ENCODE results near the gene M1AP. TPM values are rescaled to one million over a fixed set of nuclear protein-coding genes. Genes with fewer than 3 reads are reported as not detected.
"Not testable (repeated sequence)": the region's sequence is repeated elsewhere in the genome, so short reads cannot be mapped to it uniquely, and the experiment has no call there.

The M1AP gene
- total and polyA plus RNA-seq, 9 donors = 0.06 to 0.34 (median 0.15) TPM; not detected in 2

- peaks cover 13% of the 10 kb centered on the region for H3K27me3 ChIP-seq (ENCODE audit: control insufficient read depth, insufficient read depth, low read length)
- DNase-seq = no peak
- no peaks in the 10 kb centered on the region for H3K9me3 ChIP-seq (replicated peaks; ENCODE audit: control insufficient read depth, low read depth, low read length)
- no peak overlapping the region for H3K4me3 ChIP-seq (ENCODE audit: low read length)
- no peaks in the 10 kb centered on the region for H3K4me1 ChIP-seq (ENCODE audit: control insufficient read depth, insufficient read depth, low read length)
- no peak overlapping the region for H3K27ac ChIP-seq (ENCODE audit: low read length)
- 80% methylated on average over 2 of the region's 5 CpGs for WGBS (ENCODE audit: insufficient coverage)
- no peaks in the 10 kb centered on the region for H3K36me3 ChIP-seq (ENCODE audit: control insufficient read depth, insufficient read depth, low read length)
Measured at GRCh38 chr2:74567881-74568280, 80.2 kb downstream of the M1AP start.

- Histone ChIP-seq H3K27ac (ENCODE audit: low read length) (no peak overlapping the region), H3K4me3 (ENCODE audit: low read length) (no peak overlapping the region), H3K36me3 (ENCODE audit: control insufficient read depth, insufficient read depth, low read length) (no peaks in the 10 kb centered on the region), H3K9me3 (replicated peaks; ENCODE audit: control insufficient read depth, low read depth, low read length) (no peaks in the 10 kb centered on the region), H3K4me1 (ENCODE audit: control insufficient read depth, insufficient read depth, low read length) (no peaks in the 10 kb centered on the region), H3K27me3 (ENCODE audit: control insufficient read depth, insufficient read depth, low read length) (peaks cover 19% of the 10 kb centered on the region)
- peak; percentile 57 for DNase-seq
Measured at GRCh38 chr2:74566754-74567085, 81.4 kb downstream of the M1AP start.

GRCh38 chr2:74566076-74566753, 81.9 kb downstream of the M1AP start:
- no peak for DNase-seq
- WGBS (ENCODE audit: insufficient coverage) = 63% methylated on average over 2 of the region's 7 CpGs

GRCh38 chr2:74564222-74564621, 83.9 kb downstream of the M1AP start:
- Histone ChIP-seq H3K4me1 (ENCODE audit: control insufficient read depth, insufficient read depth, low read length) (no peaks in the 10 kb centered on the region), H3K4me3 (ENCODE audit: low read length) (no peak overlapping the region), H3K9me3 (replicated peaks; ENCODE audit: control insufficient read depth, low read depth, low read length) (no peaks in the 10 kb centered on the region), H3K27me3 (ENCODE audit: control insufficient read depth, insufficient read depth, low read length) (peaks cover 32% of the 10 kb centered on the region), H3K36me3 (ENCODE audit: control insufficient read depth, insufficient read depth, low read length) (no peaks in the 10 kb centered on the region), H3K27ac (ENCODE audit: low read length) (no peak overlapping the region)
- 68% methylated on average over 3 of the region's 5 CpGs for WGBS (ENCODE audit: insufficient coverage)
- no peak for DNase-seq

More at GRCh38 chr2:74566076-74566753, 81.9 kb downstream of the M1AP start:
- H3K27me3 ChIP-seq (ENCODE audit: control insufficient read depth, insufficient read depth, low read length) = peaks cover 22% of the 10 kb centered on the region
- H3K36me3 ChIP-seq (ENCODE audit: control insufficient read depth, insufficient read depth, low read length) = no peaks in the 10 kb centered on the region
- H3K9me3 ChIP-seq (replicated peaks; ENCODE audit: control insufficient read depth, low read depth, low read length) = no peaks in the 10 kb centered on the region
- H3K4me1 ChIP-seq (ENCODE audit: control insufficient read depth, insufficient read depth, low read length) = no peaks in the 10 kb centered on the region
- no peak overlapping the region for H3K27ac ChIP-seq (ENCODE audit: low read length)
- no peak overlapping the region for H3K4me3 ChIP-seq (ENCODE audit: low read length)

GRCh38 chr2:74562126-74562775, 85.9 kb downstream of the M1AP start:
- H3K4me1 ChIP-seq (ENCODE audit: control insufficient read depth, insufficient read depth, low read length) = no peaks in the 10 kb centered on the region
- H3K4me3 ChIP-seq (ENCODE audit: low read length) = no peak overlapping the region
- no peak for DNase-seq
- no peaks in the 10 kb centered on the region for H3K36me3 ChIP-seq (ENCODE audit: control insufficient read depth, insufficient read depth, low read length)
- H3K27ac ChIP-seq (ENCODE audit: low read length) = no peak overlapping the region
- H3K27me3 ChIP-seq (ENCODE audit: control insufficient read depth, insufficient read depth, low read length) = peaks cover 27% of the 10 kb centered on the region
- H3K9me3 ChIP-seq (replicated peaks; ENCODE audit: control insufficient read depth, low read depth, low read length) = no peaks in the 10 kb centered on the region
- WGBS (ENCODE audit: insufficient coverage) = 93% methylated on average over 3 of the region's 7 CpGs

GRCh38 chr2:74561022-74561421, 87.1 kb downstream of the M1AP start:
- not testable (repeated sequence) for H3K9me3 ChIP-seq (replicated peaks; ENCODE audit: control insufficient read depth, low read depth, low read length); H3K36me3 ChIP-seq (ENCODE audit: control insufficient read depth, insufficient read depth, low read length); DNase-seq; H3K4me1 ChIP-seq (ENCODE audit: control insufficient read depth, insufficient read depth, low read length); H3K4me3 ChIP-seq (ENCODE audit: low read length); H3K27ac ChIP-seq (ENCODE audit: low read length)
- 100% methylated on average over 1 of the region's 1 CpG for WGBS (ENCODE audit: insufficient coverage)
- H3K27me3 ChIP-seq (ENCODE audit: control insufficient read depth, insufficient read depth, low read length) = peaks cover 27% of the 10 kb centered on the region

- peaks cover 4% of the 10 kb centered on the region for H3K36me3 ChIP-seq (ENCODE audit: control insufficient read depth, insufficient read depth, low read length)
- no peak overlapping the region for H3K27ac ChIP-seq (ENCODE audit: low read length)
- no peaks in the 10 kb centered on the region for H3K9me3 ChIP-seq (replicated peaks; ENCODE audit: control insufficient read depth, low read depth, low read length)
- H3K27me3 ChIP-seq (ENCODE audit: control insufficient read depth, insufficient read depth, low read length) = peaks cover 27% of the 10 kb centered on the region
- H3K4me3 ChIP-seq (ENCODE audit: low read length) = no peak overlapping the region
- WGBS (ENCODE audit: insufficient coverage) = 53% methylated on average over 2 of the region's 6 CpGs
- no peak for DNase-seq
- H3K4me1 ChIP-seq (ENCODE audit: control insufficient read depth, insufficient read depth, low read length) = peaks cover 2% of the 10 kb centered on the region
Measured at GRCh38 chr2:74560591-74560990, 87.5 kb downstream of the M1AP start.

- Histone ChIP-seq H3K36me3 (ENCODE audit: control insufficient read depth, insufficient read depth, low read length) (peaks cover 4% of the 10 kb centered on the region), H3K27ac (ENCODE audit: low read length) (no peak overlapping the region), H3K4me1 (ENCODE audit: control insufficient read depth, insufficient read depth, low read length) (peaks cover 8% of the 10 kb centered on the region), H3K9me3 (replicated peaks; ENCODE audit: control insufficient read depth, low read depth, low read length) (no peaks in the 10 kb centered on the region), H3K4me3 (ENCODE audit: low read length) (no peak overlapping the region), H3K27me3 (ENCODE audit: control insufficient read depth, insufficient read depth, low read length) (peaks cover 25% of the 10 kb centered on the region)
- DNase-seq = no peak
- WGBS (ENCODE audit: insufficient coverage) = 19% methylated on average over 4 of the region's 5 CpGs
Measured at GRCh38 chr2:74559912-74560311, 88.2 kb downstream of the M1AP start.

- no peak for DNase-seq
- WGBS (ENCODE audit: insufficient coverage) = 73% methylated on average over 6 of the region's 7 CpGs
- Histone ChIP-seq H3K4me1 (ENCODE audit: control insufficient read depth, insufficient read depth, low read length) (peaks cover 11% of the 10 kb centered on the region), H3K27ac (ENCODE audit: low read length) (no peak overlapping the region), H3K9me3 (replicated peaks; ENCODE audit: control insufficient read depth, low read depth, low read length) (no peaks in the 10 kb centered on the region), H3K4me3 (ENCODE audit: low read length) (no peak overlapping the region), H3K27me3 (ENCODE audit: control insufficient read depth, insufficient read depth, low read length) (peaks cover 20% of the 10 kb centered on the region), H3K36me3 (ENCODE audit: control insufficient read depth, insufficient read depth, low read length) (peaks cover 4% of the 10 kb centered on the region)
Measured at GRCh38 chr2:74558284-74559230, 89.6 kb downstream of the M1AP start.

GRCh38 chr2:74556831-74557370, 91.2 kb downstream of the M1AP start:
- no peak overlapping the region for H3K27ac ChIP-seq (ENCODE audit: low read length)
- peaks cover 4% of the 10 kb centered on the region for H3K36me3 ChIP-seq (ENCODE audit: control insufficient read depth, insufficient read depth, low read length)
- peaks cover 13% of the 10 kb centered on the region for H3K27me3 ChIP-seq (ENCODE audit: control insufficient read depth, insufficient read depth, low read length)
- WGBS (ENCODE audit: insufficient coverage) = 94% methylated on average over 2 of the region's 6 CpGs
- H3K4me3 ChIP-seq (ENCODE audit: low read length) = no peak overlapping the region
- peaks cover 23% of the 10 kb centered on the region for H3K4me1 ChIP-seq (ENCODE audit: control insufficient read depth, insufficient read depth, low read length)
- H3K9me3 ChIP-seq (replicated peaks; ENCODE audit: control insufficient read depth, low read depth, low read length) = no peaks in the 10 kb centered on the region
- DNase-seq = no peak

Data from muscle of leg (tissue), 11 donors.